MM.1S (cell line): Measurements from ENCODE around the gene MAP2K6.

Source experiments
- DNase-seq: peaks from one replicate; pipeline ENCODE4 v3.0.0-alpha.2; 2015
- H2AFZ ChIP-seq: fragments of 300-600 bp; sonication (generic); 2 replicates; pipeline ENCODE4 v1.6.0; 2016; ENCODE audit warnings: antibody characterized with exemption, low read length
- H3F3A ChIP-seq: fragments of 300-600 bp; sonication (generic); 2 replicates; pipeline ENCODE4 v1.6.1; 2016; ENCODE audit warnings: mild to moderate bottlenecking, antibody characterized with exemption, low read length, moderate library complexity, mixed read lengths; ENCODE audit not compliant: insufficient read depth
- H3K27ac ChIP-seq: fragments of 300-600 bp; sonication (generic); 2 replicates; pipeline ENCODE4 v1.5.1; 2016; ENCODE audit warnings: mild to moderate bottlenecking, low read length
- H3K27me3 ChIP-seq: fragments of 300-600 bp; sonication (generic); replicated peaks from 2 replicates; pipeline ENCODE4 v1.6.0; 2016; ENCODE audit warnings: low read length; ENCODE audit not compliant: insufficient read depth
- H3K36me3 ChIP-seq: fragments of 300-600 bp; sonication (generic); replicated peaks from 2 replicates; pipeline ENCODE4 v1.6.1; 2016; ENCODE audit warnings: mild to moderate bottlenecking, low read length, mixed read lengths; ENCODE audit not compliant: insufficient read depth
- H3K4me1 ChIP-seq: fragments of 300-600 bp; sonication (generic); 2 replicates; pipeline ENCODE4 v1.6.1; 2016; ENCODE audit warnings: low read length, mixed read lengths
- H3K4me2 ChIP-seq: fragments of 300-600 bp; sonication (generic); 2 replicates; pipeline ENCODE4 v1.6.0; 2016; ENCODE audit warnings: low read depth, low read length
- H3K4me3 ChIP-seq: fragments of 300-600 bp; sonication (generic); 2 replicates; pipeline ENCODE4 v1.5.1; 2016; ENCODE audit warnings: low read length, mixed read lengths
- H3K79me2 ChIP-seq: fragments of 300-600 bp; sonication (generic); 2 replicates; pipeline ENCODE4 v1.6.1; 2016; ENCODE audit warnings: mixed run types, low read length, mixed read lengths
- H3K9ac ChIP-seq: fragments of 300-600 bp; sonication (generic); 2 replicates; pipeline ENCODE4 v1.6.1; 2016; ENCODE audit warnings: low read length, mixed read lengths
- H3K9me2 ChIP-seq: fragments of 300-600 bp; sonication (generic); replicated peaks from 2 replicates; pipeline ENCODE4 v1.6.1; 2016; ENCODE audit warnings: mild to moderate bottlenecking, low read length, mixed read lengths; ENCODE audit not compliant: insufficient read depth
- H3K9me3 ChIP-seq: fragments of 300-600 bp; sonication (generic); replicated peaks from 2 replicates; pipeline ENCODE4 v1.6.1; 2016; ENCODE audit warnings: mild to moderate bottlenecking, low read length, mixed read lengths; ENCODE audit not compliant: insufficient read depth
- H4K20me1 ChIP-seq: fragments of 300-600 bp; sonication (generic); 2 replicates; pipeline ENCODE4 v1.6.1; 2016; ENCODE audit warnings: mild to moderate bottlenecking, low read length, moderate library complexity, mixed read lengths; ENCODE audit not compliant: insufficient read depth
- EZH2 ChIP-seq: fragments of 300-600 bp; sonication (generic); optimal IDR thresholded peaks from 2 replicates; pipeline ENCODE3; 2017; ENCODE audit warnings: low read depth, mild to moderate bottlenecking, antibody characterized with exemption, low read length, mixed read lengths
- EZH2phosphoT487 ChIP-seq: fragments of 300-600 bp; sonication (generic); IDR thresholded peaks from 2 replicates; pipeline ENCODE4 v1.6.1; 2018; ENCODE audit warnings: antibody characterized with exemption, low read length
- TF ChIP-seq, protein P1 (sequence below): fragments of 300-600 bp; sonication (generic); IDR thresholded peaks from 2 replicates; pipeline ENCODE4 v1.5.1; 2016; ENCODE audit warnings: antibody characterized with exemption, low read length, mixed read lengths

The MAP2K6 gene

DNA sequence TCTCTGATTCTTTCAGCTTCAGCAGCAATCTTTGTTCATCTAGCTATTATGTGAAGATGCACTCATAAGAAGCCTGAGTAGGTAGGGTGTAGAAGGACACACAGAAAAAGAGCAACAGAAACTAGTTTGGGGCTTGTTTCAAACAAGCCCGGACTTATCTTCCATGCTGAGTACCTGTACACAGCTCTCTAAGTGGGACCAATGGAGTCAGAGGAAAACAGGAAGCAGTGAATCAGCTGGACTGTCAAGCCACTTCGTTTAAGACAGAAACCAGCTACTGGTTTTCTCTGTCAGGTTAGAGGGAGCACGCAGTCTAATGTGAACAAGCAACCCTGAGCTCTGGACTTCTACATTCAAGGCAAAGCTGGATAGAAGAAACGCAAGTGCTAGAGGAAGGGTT lies 16.0 kb downstream of the MAP2K6 start:
- no peak overlapping the region for H3K4me2 ChIP-seq
- no peaks in the 10 kb centered on the region for H3K4me1 ChIP-seq
- no peak overlapping the region for H2AFZ ChIP-seq
- TF ChIP-seq EZH2, result no peak
- TF ChIP-seq, protein P1, sequence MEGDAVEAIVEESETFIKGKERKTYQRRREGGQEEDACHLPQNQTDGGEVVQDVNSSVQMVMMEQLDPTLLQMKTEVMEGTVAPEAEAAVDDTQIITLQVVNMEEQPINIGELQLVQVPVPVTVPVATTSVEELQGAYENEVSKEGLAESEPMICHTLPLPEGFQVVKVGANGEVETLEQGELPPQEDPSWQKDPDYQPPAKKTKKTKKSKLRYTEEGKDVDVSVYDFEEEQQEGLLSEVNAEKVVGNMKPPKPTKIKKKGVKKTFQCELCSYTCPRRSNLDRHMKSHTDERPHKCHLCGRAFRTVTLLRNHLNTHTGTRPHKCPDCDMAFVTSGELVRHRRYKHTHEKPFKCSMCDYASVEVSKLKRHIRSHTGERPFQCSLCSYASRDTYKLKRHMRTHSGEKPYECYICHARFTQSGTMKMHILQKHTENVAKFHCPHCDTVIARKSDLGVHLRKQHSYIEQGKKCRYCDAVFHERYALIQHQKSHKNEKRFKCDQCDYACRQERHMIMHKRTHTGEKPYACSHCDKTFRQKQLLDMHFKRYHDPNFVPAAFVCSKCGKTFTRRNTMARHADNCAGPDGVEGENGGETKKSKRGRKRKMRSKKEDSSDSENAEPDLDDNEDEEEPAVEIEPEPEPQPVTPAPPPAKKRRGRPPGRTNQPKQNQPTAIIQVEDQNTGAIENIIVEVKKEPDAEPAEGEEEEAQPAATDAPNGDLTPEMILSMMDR, result no peak
- TF ChIP-seq EZH2phosphoT487, result no peak
- H3K27ac ChIP-seq, result no peak overlapping the region
- H3K4me3 ChIP-seq, result no peak overlapping the region
- H4K20me1 ChIP-seq, result no peaks in the 10 kb centered on the region
- DNase-seq, result no peak
- H3K79me2 ChIP-seq, result no peaks in the 10 kb centered on the region
- no peak overlapping the region for H3K9ac ChIP-seq
- H3F3A ChIP-seq, result no peaks in the 10 kb centered on the region
- no peaks in the 10 kb centered on the region for H3K27me3 ChIP-seq
- H3K9me3 ChIP-seq, result no peaks in the 10 kb centered on the region
- H3K36me3 ChIP-seq, result no peaks in the 10 kb centered on the region
- H3K9me2 ChIP-seq, result no peaks in the 10 kb centered on the region

GRCh38 chr17:69431835-69432234 lies 17.3 kb downstream of the MAP2K6 start:
- no peak for TF ChIP-seq EZH2
- TF ChIP-seq, protein P1, result no peak
- Histone ChIP-seq H2AFZ (no peak overlapping the region), H3K27ac (no peak overlapping the region), H3K79me2 (no peaks in the 10 kb centered on the region), H3K9me3 (no peaks in the 10 kb centered on the region), H3K9me2 (no peaks in the 10 kb centered on the region), H3K4me2 (no peak overlapping the region), H3K4me3 (no peak overlapping the region), H3K27me3 (no peaks in the 10 kb centered on the region), H3F3A (no peaks in the 10 kb centered on the region), H3K36me3 (no peaks in the 10 kb centered on the region), H4K20me1 (no peaks in the 10 kb centered on the region), H3K9ac (no peak overlapping the region), H3K4me1 (no peaks in the 10 kb centered on the region)
- DNase-seq, result no peak

DNA sequence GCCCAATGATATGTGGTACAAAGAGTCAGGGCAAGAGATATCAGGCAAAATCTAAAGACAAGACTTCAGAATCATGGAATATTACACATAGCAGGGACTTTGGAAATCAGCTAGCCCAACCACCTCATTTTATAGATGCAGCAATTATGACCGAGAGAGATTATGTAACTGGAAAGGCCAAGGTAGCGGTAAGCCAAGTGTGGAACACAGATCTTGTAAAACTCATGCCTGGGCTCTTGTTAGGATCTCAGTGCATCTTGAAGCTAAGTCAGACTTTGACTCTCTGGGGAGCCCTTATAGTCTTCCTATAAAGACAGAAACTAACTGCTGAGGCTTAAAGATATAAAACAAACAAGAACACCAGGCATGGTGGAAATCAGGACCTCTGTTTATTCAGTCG lies 18.6 kb downstream of the MAP2K6 start:
- H3K36me3 ChIP-seq, result no peaks in the 10 kb centered on the region
- H3K27me3 ChIP-seq, result no peaks in the 10 kb centered on the region
- H3K9me2 ChIP-seq, result no peaks in the 10 kb centered on the region
- no peak overlapping the region for H3K4me2 ChIP-seq
- H3K9me3 ChIP-seq, result no peaks in the 10 kb centered on the region
- DNase-seq, result no peak
- no peak for TF ChIP-seq EZH2
- TF ChIP-seq, protein P1, result no peak
- no peak for TF ChIP-seq EZH2phosphoT487
- no peaks in the 10 kb centered on the region for H3K79me2 ChIP-seq
- H4K20me1 ChIP-seq, result no peaks in the 10 kb centered on the region
- no peaks in the 10 kb centered on the region for H3F3A ChIP-seq
- H3K4me3 ChIP-seq, result no peak overlapping the region
- H3K27ac ChIP-seq, result no peak overlapping the region
- H3K9ac ChIP-seq, result no peak overlapping the region
- H2AFZ ChIP-seq, result no peak overlapping the region
- no peaks in the 10 kb centered on the region for H3K4me1 ChIP-seq

DNA sequence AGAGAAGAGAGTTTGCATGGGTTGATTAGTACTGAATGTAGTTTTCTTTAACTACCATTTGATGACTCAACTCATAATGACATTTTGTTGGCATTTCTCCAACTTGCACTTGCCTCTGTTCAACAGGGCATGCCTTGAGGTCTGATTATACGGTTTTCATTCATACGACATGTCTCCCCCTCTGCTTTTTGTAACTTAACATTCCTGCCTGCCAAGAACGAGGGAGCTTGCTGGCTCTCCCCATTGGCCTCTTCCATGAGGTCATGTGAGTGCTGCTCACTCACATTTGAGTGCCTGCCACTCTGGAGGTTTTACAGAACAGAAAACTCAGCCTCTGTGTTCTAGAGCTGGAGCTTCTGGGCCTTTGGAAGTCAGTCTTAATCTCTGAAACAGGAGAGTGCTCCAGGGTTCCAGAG lies 19.7 kb downstream of the MAP2K6 start:
- no peak overlapping the region for H3K27ac ChIP-seq
- H3K9ac ChIP-seq, result no peak overlapping the region
- H3K4me1 ChIP-seq, result no peaks in the 10 kb centered on the region
- no peak overlapping the region for H3K4me3 ChIP-seq
- H3K36me3 ChIP-seq, result no peaks in the 10 kb centered on the region
- H2AFZ ChIP-seq, result no peak overlapping the region
- TF ChIP-seq EZH2phosphoT487 (no peak), EZH2 (no peak)
- TF ChIP-seq, protein P1, result no peak
- no peaks in the 10 kb centered on the region for H3F3A ChIP-seq
- no peaks in the 10 kb centered on the region for H3K9me2 ChIP-seq
- no peaks in the 10 kb centered on the region for H3K79me2 ChIP-seq
- no peak overlapping the region for H3K4me2 ChIP-seq
- no peaks in the 10 kb centered on the region for H3K9me3 ChIP-seq
- no peak for DNase-seq
- no peaks in the 10 kb centered on the region for H4K20me1 ChIP-seq
- H3K27me3 ChIP-seq, result no peaks in the 10 kb centered on the region
